Lung (tissue), 12 donors: ENCODE data around the gene TRIM65. TPM values are rescaled to one million over a fixed set of nuclear protein-coding genes. Genes with fewer than 3 reads are reported as not detected.
A peak's percentile ranks its signal among the peaks of the same experiment; 100 is the strongest.

ENCODE experiments used
- ATAC-seq: fragments of 200-7000 bp; cut with Tn5 transposase; one replicate; pipeline ENCODE4 v1.9.1; 2020; ENCODE audit warnings: moderate number of reproducible peaks; ENCODE audit not compliant: insufficient read depth, low FRiP score
- DNase-seq, 3 donors: peaks; one replicate each; pipeline ENCODE4 v3.0.0-alpha.2; 2013 to 2017
- H3K27ac ChIP-seq, 2 donors: one replicate each; pipeline ENCODE4 v1.5.1; 2013; ENCODE audit warnings: mild to moderate bottlenecking in 2 of 2, moderate library complexity in 2 of 2, control low read depth in 1 of 2, inconsistent platforms in 1 of 2, low read depth in 1 of 2, low read length in 1 of 2
- H3K27me3 ChIP-seq, 3 donors: one replicate each; pipeline ENCODE4 v1.5.1; 2013; ENCODE audit warnings: low read length in 2 of 3; ENCODE audit not compliant: control insufficient read depth in 3 of 3, insufficient read depth in 3 of 3
- H3K36me3 ChIP-seq, 4 donors: one replicate each; pipeline ENCODE4 v1.5.1; 2013; ENCODE audit warnings: low read length in 4 of 4, mild to moderate bottlenecking in 1 of 4, moderate library complexity in 1 of 4; ENCODE audit not compliant: control insufficient read depth in 4 of 4, insufficient read depth in 4 of 4
- H3K4me1 ChIP-seq, 5 donors: one replicate each; pipeline ENCODE4 v1.5.1; 2013; ENCODE audit warnings: low read length in 5 of 5, mild to moderate bottlenecking in 2 of 5, moderate library complexity in 1 of 5; ENCODE audit not compliant: control insufficient read depth in 5 of 5, insufficient read depth in 5 of 5
- H3K4me3 ChIP-seq: one replicate; pipeline ENCODE4 v1.5.1; 2013; ENCODE audit warnings: mild to moderate bottlenecking, control low read depth, moderate library complexity
- H3K9ac ChIP-seq, 2 donors: one replicate each; pipeline ENCODE4 v1.5.1; 2013; ENCODE audit warnings: low read length in 2 of 2, control low read depth in 1 of 2; ENCODE audit not compliant: insufficient read depth in 1 of 2
- H3K9me3 ChIP-seq, 4 donors: one replicate each; pipeline ENCODE4 v1.5.1; 2013; ENCODE audit warnings: low read length in 3 of 4, mild to moderate bottlenecking in 1 of 4, moderate library complexity in 1 of 4; ENCODE audit not compliant: control insufficient read depth in 4 of 4, insufficient read depth in 3 of 4
- CTCF ChIP-seq: IDR thresholded peaks from 2 replicates; pipeline ENCODE4 v1.5.1; 2012; ENCODE audit warnings: mild to moderate bottlenecking; ENCODE audit errors: control extremely low read depth, extremely low read depth
- WGBS, 2 donors: extraction: QIAGEN DNeasy Blood & Tissue Kit; methylation state at CpG; one replicate each; pipeline ENCODE4 v1.1.7; 2013; 5-methylcytosine and 5-hydroxymethylcytosine counted together
- polyA plus RNA-seq, 2 donors: library from polyadenylated mRNA; stranded (reverse); fragments of 200-250 nt; gene quantifications; one replicate each; pipeline ENCODE4 v1.2.1, GENCODE V29; 2013
- total RNA-seq, 2 donors: library from RNA; depleted of rRNA in 1 of 2; stranded (reverse); fragments of >200 nt in 1 of 2; gene quantifications; one replicate each; pipeline ENCODE4 v1.2.1, GENCODE V29; 2014 to 2021
- donor health status: control.
- donor health status: control.
- donor health status: Bipolar disorder and iron deficiency.
- donor health status: healthy.
- donor health status: DM: yes; HTN: yes; CAD: no.

Gene TRIM65
- total and polyA plus RNA-seq, 4 donors, result 12.7 to 32.9 (median 21.2) TPM

GRCh38 chr17:75904749-75905521 lies 8.2 kb upstream of the TRIM65 start, which contains the start of gene MRPL38:
Gene MRPL38, minus strand, starts transcription at chr17:75904884. Its CDS starts 9 bp downstream, at chr17:75904875.
- TF ChIP-seq CTCF, result peak; percentile 90
- ATAC-seq (peak; percentile 92), DNase-seq (peak; percentile 92 to 96 (median 94))
- Histone ChIP-seq H3K36me3 (peaks cover 0 to 18% (median 6%) of the 10 kb centered on the region in 4 donors), H3K4me3 (peak within 1 kb of the TSS; percentile 93), H3K4me1 (peaks cover 0 to 7% (median 0%) of the 10 kb centered on the region in 5 donors), H3K9me3 (no peaks in the 10 kb centered on the region), H3K27me3 (no peaks in the 10 kb centered on the region), H3K27ac (peak within 1 kb of the TSS; percentile 94), H3K9ac (peak within 1 kb of the TSS in 1 of 2 donors; percentile 86)
- WGBS, 2 donors, result 2 to 3% methylated on average over 47 to 68 of the region's 69 CpGs

- WGBS, 2 donors, result 95 to 99% methylated on average over 6 of the region's 6 CpGs
- no peak overlapping the region for H3K9ac ChIP-seq
- TF ChIP-seq CTCF, result no peak
- H3K4me1 ChIP-seq, result peaks cover 0 to 9% (median 0%) of the 10 kb centered on the region in 5 donors
- no peak overlapping the region for H3K27ac ChIP-seq
- no peaks in the 10 kb centered on the region for H3K27me3 ChIP-seq
- no peaks in the 10 kb centered on the region for H3K9me3 ChIP-seq
- no peak for DNase-seq
- peaks cover 0 to 31% (median 12%) of the 10 kb centered on the region in 4 donors for H3K36me3 ChIP-seq
- no peak overlapping the region for H3K4me3 ChIP-seq
- ATAC-seq, result no peak
Measured at GRCh38 chr17:75902406-75902805, 5.7 kb upstream of the TRIM65 start.

- peaks cover 0 to 31% (median 12%) of the 10 kb centered on the region in 4 donors for H3K36me3 ChIP-seq
- H3K27me3 ChIP-seq, result no peaks in the 10 kb centered on the region
- no peak for TF ChIP-seq CTCF
- no peak overlapping the region for H3K27ac ChIP-seq
- no peak overlapping the region for H3K9ac ChIP-seq
- H3K4me3 ChIP-seq, result no peak overlapping the region
- no peak for ATAC-seq
- peaks cover 0 to 14% (median 0%) of the 10 kb centered on the region in 5 donors for H3K4me1 ChIP-seq
- no peaks in the 10 kb centered on the region for H3K9me3 ChIP-seq
- DNase-seq, result no peak
- 93 to 99% methylated on average over 18 of the region's 18 CpGs for WGBS, 2 donors
Measured at GRCh38 chr17:75901727-75902126, 5.0 kb upstream of the TRIM65 start.
